C4-2B (cell line): ENCODE measurements around the gene ALKBH5.

Source experiments
- ZFX ChIP-seq: fragments of 450-650 bp; IDR thresholded peaks from 2 replicates; pipeline ENCODE4 v1.6.1; 2017
- TF ChIP-seq, protein P1 (sequence below): fragments of 450-650 bp; conservative IDR thresholded peaks from 2 replicates; pipeline ENCODE4 v1.5.1; 2017; ENCODE audit warnings: mild to moderate bottlenecking

DNA sequence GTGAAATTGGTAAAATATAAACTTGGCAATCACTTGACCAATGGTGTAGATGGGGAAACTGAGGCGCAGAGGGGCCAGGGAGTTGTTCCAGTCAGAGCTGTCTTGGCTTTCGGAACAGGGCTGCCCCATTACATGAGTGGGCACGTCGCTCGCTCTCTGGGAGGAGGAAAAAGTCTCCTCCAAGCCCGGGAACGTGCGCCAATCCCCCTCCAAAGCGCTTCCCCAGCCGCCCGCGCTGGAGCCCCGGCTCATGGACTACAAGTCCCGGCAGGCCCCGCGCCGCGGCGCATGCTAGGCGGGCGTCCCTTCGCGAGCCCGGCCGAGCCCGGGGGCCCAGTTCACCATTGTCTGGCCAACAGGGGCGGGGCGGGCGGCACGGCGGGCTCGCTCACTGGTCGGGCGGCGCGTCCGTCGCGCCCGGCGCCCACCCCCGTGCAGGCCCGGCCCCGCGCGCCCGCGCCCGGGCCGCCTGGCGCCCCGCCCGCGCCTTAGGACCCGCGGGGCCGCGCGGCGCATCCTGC, 41.6 kb downstream of the ALKBH5 start, which contains the start of gene LLGL1:
- TF ChIP-seq, protein P1, sequence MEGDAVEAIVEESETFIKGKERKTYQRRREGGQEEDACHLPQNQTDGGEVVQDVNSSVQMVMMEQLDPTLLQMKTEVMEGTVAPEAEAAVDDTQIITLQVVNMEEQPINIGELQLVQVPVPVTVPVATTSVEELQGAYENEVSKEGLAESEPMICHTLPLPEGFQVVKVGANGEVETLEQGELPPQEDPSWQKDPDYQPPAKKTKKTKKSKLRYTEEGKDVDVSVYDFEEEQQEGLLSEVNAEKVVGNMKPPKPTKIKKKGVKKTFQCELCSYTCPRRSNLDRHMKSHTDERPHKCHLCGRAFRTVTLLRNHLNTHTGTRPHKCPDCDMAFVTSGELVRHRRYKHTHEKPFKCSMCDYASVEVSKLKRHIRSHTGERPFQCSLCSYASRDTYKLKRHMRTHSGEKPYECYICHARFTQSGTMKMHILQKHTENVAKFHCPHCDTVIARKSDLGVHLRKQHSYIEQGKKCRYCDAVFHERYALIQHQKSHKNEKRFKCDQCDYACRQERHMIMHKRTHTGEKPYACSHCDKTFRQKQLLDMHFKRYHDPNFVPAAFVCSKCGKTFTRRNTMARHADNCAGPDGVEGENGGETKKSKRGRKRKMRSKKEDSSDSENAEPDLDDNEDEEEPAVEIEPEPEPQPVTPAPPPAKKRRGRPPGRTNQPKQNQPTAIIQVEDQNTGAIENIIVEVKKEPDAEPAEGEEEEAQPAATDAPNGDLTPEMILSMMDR, result no peak
- TF ChIP-seq ZFX, result no peak
